PFSK-1 (cell line): ENCODE results near the gene WAS.

Experiments used
- POLR2AphosphoS5 ChIP-seq: IDR thresholded peaks from 2 replicates; pipeline ENCODE4 v1.6.1; 2012; ENCODE audit warnings: low read depth, mild to moderate bottlenecking, control low read depth, low read length, moderate library complexity
- SIN3A ChIP-seq: IDR thresholded peaks from 2 replicates; pipeline ENCODE4 v1.6.1; 2012; ENCODE audit warnings: mild to moderate bottlenecking, low read length, moderate library complexity, borderline replicate concordance; ENCODE audit not compliant: insufficient read depth
- TAF1 ChIP-seq: IDR thresholded peaks from 2 replicates; pipeline ENCODE4 v1.6.1; 2012; ENCODE audit warnings: low read length, control low read depth, borderline replicate concordance; ENCODE audit not compliant: insufficient read depth
- TF ChIP-seq, protein P1 (sequence below), 2 experiments: IDR thresholded peaks; 2 replicates each; pipeline versions ENCODE4 v1.6.1 to v1.8.0; 2011 to 2012; ENCODE audit warnings: low read depth in 2 of 2, low read length in 2 of 2, control low read depth in 1 of 2, inconsistent platforms in 1 of 2, mild to moderate bottlenecking in 1 of 2, moderate library complexity in 1 of 2; ENCODE audit not compliant: insufficient read depth in 1 of 2

- peak; percentile 39; the same call in 1 of the 2 replicates for TF ChIP-seq POLR2AphosphoS5
- peak; percentile 78; the same call in 1 of the 2 replicates for TF ChIP-seq TAF1
- peak; percentile 68; the same call in 1 of the 2 replicates for TF ChIP-seq SIN3A
- TF ChIP-seq, protein P1, sequence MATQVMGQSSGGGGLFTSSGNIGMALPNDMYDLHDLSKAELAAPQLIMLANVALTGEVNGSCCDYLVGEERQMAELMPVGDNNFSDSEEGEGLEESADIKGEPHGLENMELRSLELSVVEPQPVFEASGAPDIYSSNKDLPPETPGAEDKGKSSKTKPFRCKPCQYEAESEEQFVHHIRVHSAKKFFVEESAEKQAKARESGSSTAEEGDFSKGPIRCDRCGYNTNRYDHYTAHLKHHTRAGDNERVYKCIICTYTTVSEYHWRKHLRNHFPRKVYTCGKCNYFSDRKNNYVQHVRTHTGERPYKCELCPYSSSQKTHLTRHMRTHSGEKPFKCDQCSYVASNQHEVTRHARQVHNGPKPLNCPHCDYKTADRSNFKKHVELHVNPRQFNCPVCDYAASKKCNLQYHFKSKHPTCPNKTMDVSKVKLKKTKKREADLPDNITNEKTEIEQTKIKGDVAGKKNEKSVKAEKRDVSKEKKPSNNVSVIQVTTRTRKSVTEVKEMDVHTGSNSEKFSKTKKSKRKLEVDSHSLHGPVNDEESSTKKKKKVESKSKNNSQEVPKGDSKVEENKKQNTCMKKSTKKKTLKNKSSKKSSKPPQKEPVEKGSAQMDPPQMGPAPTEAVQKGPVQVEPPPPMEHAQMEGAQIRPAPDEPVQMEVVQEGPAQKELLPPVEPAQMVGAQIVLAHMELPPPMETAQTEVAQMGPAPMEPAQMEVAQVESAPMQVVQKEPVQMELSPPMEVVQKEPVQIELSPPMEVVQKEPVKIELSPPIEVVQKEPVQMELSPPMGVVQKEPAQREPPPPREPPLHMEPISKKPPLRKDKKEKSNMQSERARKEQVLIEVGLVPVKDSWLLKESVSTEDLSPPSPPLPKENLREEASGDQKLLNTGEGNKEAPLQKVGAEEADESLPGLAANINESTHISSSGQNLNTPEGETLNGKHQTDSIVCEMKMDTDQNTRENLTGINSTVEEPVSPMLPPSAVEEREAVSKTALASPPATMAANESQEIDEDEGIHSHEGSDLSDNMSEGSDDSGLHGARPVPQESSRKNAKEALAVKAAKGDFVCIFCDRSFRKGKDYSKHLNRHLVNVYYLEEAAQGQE (IDR thresholded peaks at IDR 0.05; ENCODE audit: insufficient read depth in 1 of 2, low read depth in 2 of 2, low read length in 2 of 2), result peak in 1 of 2 experiments; percentile 23; a peak in 1 of 4 replicates
Observed at GRCh38 chrX:48696301-48696908, 12.8 kb downstream of the WAS start, which contains the start of gene SUV39H1.
